GM12874 (cell line): ENCODE results near the gene KIF4A.

ENCODE experiments used
- TF ChIP-seq, protein P1 (sequence below): IDR thresholded peaks from 2 replicates; pipeline ENCODE4 v1.5.1; 2011; ENCODE audit warnings: low read depth, mild to moderate bottlenecking, control low read depth, low read length, moderate library complexity; ENCODE audit not compliant: insufficient read depth

Gene KIF4A

DNA sequence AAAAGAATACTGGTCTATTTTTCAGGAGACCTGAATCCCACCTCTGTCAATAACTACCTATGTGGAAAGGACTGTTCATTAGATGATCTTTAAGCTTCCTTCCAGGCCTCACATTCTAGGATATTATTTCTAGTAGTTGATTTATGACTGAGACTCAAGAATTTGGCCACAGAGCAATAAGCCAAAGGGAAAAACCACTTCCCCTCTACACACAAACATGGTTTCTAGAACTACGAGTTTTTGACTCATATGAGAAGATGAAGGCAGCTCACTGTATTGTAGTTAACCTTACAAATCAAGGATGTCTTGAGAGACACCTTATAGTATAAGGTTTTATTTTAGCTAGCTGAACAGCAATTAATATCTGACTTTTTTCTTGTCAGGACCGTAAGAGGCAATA lies 96.3 kb downstream of the KIF4A start:
- TF ChIP-seq, protein P1, sequence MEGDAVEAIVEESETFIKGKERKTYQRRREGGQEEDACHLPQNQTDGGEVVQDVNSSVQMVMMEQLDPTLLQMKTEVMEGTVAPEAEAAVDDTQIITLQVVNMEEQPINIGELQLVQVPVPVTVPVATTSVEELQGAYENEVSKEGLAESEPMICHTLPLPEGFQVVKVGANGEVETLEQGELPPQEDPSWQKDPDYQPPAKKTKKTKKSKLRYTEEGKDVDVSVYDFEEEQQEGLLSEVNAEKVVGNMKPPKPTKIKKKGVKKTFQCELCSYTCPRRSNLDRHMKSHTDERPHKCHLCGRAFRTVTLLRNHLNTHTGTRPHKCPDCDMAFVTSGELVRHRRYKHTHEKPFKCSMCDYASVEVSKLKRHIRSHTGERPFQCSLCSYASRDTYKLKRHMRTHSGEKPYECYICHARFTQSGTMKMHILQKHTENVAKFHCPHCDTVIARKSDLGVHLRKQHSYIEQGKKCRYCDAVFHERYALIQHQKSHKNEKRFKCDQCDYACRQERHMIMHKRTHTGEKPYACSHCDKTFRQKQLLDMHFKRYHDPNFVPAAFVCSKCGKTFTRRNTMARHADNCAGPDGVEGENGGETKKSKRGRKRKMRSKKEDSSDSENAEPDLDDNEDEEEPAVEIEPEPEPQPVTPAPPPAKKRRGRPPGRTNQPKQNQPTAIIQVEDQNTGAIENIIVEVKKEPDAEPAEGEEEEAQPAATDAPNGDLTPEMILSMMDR: no peak

DNA sequence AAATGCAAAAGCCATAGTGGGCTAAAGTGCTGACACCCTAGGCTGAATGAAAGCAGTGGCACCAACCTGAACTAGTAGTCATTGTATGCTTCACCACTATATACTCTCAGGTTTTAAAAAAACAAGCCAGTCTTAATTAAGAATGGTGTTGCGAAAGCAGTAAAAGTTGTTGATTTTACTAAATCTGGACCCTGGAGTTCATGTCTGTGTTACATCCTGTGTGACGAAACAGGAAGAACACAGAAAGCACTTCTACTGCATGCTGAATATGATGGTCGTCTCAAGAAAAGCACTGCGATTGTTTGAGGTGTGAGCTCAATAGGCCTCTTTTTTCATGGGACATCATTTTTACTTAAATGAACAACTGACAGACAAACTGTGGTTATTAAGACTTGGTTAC lies 109.0 kb downstream of the KIF4A start:
- TF ChIP-seq, protein P1: no peak

DNA sequence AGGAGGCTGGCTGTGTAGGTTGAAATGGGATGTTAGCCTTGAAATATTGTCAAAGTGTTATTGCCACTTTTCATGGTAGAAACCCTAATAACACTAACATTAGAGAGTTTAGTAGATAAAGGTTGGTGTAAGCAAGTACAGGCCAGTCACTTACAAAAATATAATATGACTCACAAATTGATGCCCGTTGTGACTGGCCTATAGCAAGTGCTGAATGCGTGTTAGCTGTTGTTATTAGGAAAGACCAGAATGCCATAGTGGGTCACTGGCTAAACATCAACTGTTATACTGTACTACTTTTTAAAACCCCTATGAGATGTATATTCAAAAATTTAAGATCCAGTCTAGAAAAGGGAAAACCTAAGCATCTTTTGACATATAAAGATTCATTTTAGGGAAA lies 112.8 kb downstream of the KIF4A start:
- TF ChIP-seq, protein P1: no peak

DNA sequence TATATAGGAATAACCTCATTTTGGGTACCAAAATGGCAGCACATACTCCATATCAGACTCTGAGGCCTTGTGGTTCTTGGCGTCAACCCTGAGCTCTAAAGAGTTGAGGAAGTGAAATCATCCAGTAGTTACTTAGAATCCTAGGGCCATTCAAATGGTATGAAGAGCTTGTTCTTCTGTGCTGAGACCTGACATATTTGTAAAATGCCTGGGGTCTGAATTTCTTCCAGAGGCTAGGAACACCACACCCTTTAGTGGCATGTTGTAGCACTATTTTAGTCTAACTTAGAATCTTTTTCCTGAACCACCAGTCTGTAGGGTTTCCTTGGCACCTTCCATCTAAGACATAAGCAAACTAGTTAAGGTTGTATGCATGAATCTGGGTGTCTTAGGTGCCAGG lies 115.1 kb downstream of the KIF4A start:
- TF ChIP-seq, protein P1: no peak

DNA sequence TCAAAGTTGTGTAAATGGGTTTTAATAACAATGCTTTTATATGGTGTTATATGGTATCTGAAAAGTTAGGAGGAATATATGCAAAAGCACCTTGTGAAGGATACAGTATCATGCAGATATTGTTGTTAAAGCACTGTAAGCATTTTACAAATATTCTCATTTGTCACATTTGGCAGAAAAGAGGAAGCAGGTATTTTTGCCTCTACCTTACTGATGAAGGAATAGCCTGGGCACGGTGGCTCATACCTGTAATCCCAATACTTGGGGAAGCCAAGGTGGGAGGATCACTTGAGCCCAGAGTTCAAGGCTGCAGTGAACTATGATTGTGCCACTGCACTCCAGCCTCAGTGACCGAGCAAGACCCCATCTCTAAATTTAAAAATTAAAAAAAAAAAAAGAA lies 121.0 kb downstream of the KIF4A start:
- TF ChIP-seq, protein P1: no peak

DNA sequence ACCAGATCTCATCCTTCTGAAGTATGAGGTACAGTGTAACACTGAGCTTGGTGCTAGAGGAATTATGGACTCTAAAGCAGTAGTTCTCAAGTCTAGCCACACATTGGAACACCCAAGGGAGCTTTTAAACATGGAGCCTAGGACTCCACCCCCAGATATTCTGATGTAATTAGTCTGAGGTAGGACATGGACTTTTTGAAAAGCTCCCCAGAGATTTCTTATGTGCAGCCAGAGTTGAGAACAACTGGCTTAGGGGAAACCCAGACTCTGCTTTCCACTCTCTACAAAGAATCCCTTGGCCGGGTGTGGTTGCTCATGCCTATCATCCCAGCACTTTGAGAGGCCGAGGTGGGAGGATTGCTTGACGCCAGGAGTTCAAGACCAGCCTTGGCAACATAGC lies 121.6 kb downstream of the KIF4A start:
- TF ChIP-seq, protein P1: no peak

DNA sequence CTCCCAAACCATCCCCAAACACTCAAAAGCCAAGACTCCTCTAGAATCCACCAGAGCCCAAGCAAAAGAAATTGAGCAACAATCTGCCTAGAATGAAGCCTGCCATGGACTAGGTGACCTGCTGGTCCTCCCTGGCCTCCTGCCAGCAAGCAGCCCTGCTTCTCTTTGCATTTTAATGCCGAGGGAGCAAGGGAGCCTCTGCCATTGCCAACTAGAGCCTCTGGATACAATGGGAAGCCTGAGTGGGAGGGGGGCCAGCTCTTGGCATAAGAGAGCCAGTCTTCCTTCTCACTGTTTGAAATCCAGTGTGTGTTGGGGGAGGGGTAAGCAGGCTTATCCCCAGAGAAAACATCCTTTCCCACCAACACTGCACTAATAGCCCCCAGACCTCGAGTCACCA lies 131.7 kb downstream of the KIF4A start:
- TF ChIP-seq, protein P1: no peak
